Measurements from ENCODE around the gene FCHO2. TPM values are rescaled to one million over a fixed set of nuclear protein-coding genes. Genes with fewer than 3 reads are reported as not detected.

The FCHO2 gene
- total and polyA plus RNA-seq, 9 donors, result 12.1 to 34.4 (median 26.0) TPM

DNA sequence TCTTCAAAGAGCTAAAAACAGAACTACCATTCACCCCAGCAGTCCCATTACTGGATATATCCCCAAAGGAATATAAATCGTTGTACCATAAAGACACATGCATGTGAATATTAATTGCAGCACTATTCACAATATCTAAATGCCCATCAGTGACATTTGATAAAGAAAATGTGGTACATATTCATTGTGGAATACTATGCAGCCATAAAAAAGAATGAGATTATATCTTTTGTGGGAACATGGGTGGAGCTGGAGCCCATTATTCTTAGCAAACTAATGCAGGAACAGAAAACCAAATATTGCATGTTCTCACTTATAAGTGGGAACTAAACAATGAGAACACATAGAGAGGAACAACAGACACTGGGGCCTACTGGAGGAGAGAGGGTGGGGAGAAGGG, 38.7 kb downstream of the FCHO2 start:
- DNase-seq, result no peak
- Histone ChIP-seq H3K4me3 (no peak overlapping the region), H3K4me1 (ENCODE audit: insufficient read depth) (no peaks in the 10 kb centered on the region), H3K27ac (no peak overlapping the region), H3K27me3 (no peaks in the 10 kb centered on the region), H3K36me3 (no peaks in the 10 kb centered on the region), H3K9me3 (no peaks in the 10 kb centered on the region)
- no peak for TF ChIP-seq POLR2A (IDR thresholded peaks at IDR 0.05)
- no peak for TF ChIP-seq EP300 (IDR thresholded peaks at IDR 0.05)
- TF ChIP-seq, protein P1, sequence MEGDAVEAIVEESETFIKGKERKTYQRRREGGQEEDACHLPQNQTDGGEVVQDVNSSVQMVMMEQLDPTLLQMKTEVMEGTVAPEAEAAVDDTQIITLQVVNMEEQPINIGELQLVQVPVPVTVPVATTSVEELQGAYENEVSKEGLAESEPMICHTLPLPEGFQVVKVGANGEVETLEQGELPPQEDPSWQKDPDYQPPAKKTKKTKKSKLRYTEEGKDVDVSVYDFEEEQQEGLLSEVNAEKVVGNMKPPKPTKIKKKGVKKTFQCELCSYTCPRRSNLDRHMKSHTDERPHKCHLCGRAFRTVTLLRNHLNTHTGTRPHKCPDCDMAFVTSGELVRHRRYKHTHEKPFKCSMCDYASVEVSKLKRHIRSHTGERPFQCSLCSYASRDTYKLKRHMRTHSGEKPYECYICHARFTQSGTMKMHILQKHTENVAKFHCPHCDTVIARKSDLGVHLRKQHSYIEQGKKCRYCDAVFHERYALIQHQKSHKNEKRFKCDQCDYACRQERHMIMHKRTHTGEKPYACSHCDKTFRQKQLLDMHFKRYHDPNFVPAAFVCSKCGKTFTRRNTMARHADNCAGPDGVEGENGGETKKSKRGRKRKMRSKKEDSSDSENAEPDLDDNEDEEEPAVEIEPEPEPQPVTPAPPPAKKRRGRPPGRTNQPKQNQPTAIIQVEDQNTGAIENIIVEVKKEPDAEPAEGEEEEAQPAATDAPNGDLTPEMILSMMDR (IDR thresholded peaks at IDR 0.05), result no peak
- 93 to 100% (median 96%) methylated on average over 1 of the region's 1 CpG for WGBS, 3 donors
- intact Hi-C loops (cut with DNase I), result no loop called here

DNA sequence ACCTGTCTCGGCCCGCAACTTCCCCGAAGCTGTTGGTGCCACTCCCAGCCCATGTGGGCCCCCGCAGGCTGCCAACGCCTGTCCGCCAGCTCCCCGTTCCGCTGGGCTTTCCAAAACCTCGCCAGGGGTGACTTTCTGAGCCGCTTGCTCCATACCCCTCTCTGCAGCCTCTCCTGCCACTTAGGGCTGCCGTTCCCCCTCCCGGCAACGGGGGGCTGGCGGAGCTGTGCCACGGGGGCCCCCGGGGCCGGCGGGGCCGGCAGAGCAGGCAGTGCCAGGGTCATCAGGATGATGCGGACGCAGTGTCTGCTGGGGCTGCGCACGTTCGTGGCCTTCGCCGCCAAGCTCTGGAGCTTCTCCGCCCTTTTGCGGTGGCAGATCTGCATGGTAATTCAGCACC, 40.8 kb downstream of the FCHO2 start:
- intact Hi-C loops (cut with DNase I), result no loop called here
- DNase-seq, result no peak
- no peaks in the 10 kb centered on the region for H3K36me3 ChIP-seq
- no peak overlapping the region for H3K27ac ChIP-seq
- H3K27me3 ChIP-seq, result no peaks in the 10 kb centered on the region
- no peak overlapping the region for H3K4me3 ChIP-seq
- H3K9me3 ChIP-seq, result no peaks in the 10 kb centered on the region
- WGBS, 3 donors, result 95 to 97% (median 97%) methylated on average over 28 of the region's 28 CpGs
- H3K4me1 ChIP-seq (ENCODE audit: insufficient read depth), result no peaks in the 10 kb centered on the region
- TF ChIP-seq, protein P1 (IDR thresholded peaks at IDR 0.05), result no peak
- TF ChIP-seq POLR2A (IDR thresholded peaks at IDR 0.05) (no peak), EP300 (IDR thresholded peaks at IDR 0.05) (no peak)

DNA sequence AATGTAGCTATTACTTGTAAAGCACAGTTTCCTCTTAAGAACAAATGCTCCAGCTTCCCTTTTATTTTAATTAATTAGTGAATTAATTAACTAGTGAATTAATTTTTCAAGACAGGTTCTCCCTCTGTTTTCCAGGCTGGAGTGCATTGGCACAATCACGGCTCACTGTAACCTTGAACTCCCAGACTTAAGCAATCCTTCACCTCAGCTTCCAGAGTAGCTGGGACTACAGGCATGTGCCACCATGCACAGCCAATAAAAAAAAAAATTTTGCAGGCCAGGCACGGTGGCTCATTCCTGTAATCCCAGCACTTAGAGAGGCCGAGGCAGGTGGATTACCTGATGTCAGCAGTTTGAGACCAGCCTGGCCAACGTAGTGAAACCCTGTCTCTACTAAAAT, 44.1 kb downstream of the FCHO2 start:
- intact Hi-C loops (cut with DNase I), result no loop called here
- 79 to 96% (median 81%) methylated on average over 4 of the region's 4 CpGs for WGBS, 3 donors
- Histone ChIP-seq H3K27me3 (no peaks in the 10 kb centered on the region), H3K36me3 (no peaks in the 10 kb centered on the region), H3K9me3 (no peaks in the 10 kb centered on the region), H3K27ac (no peak overlapping the region), H3K4me3 (no peak overlapping the region), H3K4me1 (ENCODE audit: insufficient read depth) (no peaks in the 10 kb centered on the region)
- TF ChIP-seq POLR2A (IDR thresholded peaks at IDR 0.05) (no peak), EP300 (IDR thresholded peaks at IDR 0.05) (no peak)
- TF ChIP-seq, protein P1 (IDR thresholded peaks at IDR 0.05), result no peak
- DNase-seq, result no peak

DNA sequence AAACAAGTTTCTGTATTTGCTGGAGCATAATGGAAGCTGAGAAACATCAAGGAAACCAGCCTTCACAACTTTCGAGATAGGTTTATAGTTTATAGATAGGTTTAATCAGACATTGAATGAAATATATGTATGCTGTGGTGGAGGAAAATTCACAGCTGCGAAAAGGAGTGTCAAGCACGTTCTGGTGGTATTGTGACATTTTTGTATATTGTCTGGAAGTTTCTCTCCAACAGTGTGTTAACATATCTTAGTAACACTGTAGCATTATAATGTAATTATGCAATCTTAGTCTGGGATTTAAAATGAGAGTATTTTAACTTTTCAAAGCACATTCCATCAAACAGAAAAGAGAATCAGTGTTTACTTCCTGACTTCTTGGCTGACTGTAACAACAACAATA, 50.0 kb downstream of the FCHO2 start:
- TF ChIP-seq, protein P1 (IDR thresholded peaks at IDR 0.05), result no peak
- TF ChIP-seq POLR2A (IDR thresholded peaks at IDR 0.05) (no peak), EP300 (IDR thresholded peaks at IDR 0.05) (no peak)
- Histone ChIP-seq H3K9me3 (no peaks in the 10 kb centered on the region), H3K27me3 (no peaks in the 10 kb centered on the region), H3K36me3 (no peaks in the 10 kb centered on the region), H3K27ac (no peak overlapping the region), H3K4me1 (ENCODE audit: insufficient read depth) (no peaks in the 10 kb centered on the region), H3K4me3 (no peak overlapping the region)
- 54 to 56% (median 56%) methylated on average over 3 of the region's 3 CpGs for WGBS, 3 donors
- no peak for DNase-seq
- intact Hi-C loops (cut with DNase I), result no loop called here

DNA sequence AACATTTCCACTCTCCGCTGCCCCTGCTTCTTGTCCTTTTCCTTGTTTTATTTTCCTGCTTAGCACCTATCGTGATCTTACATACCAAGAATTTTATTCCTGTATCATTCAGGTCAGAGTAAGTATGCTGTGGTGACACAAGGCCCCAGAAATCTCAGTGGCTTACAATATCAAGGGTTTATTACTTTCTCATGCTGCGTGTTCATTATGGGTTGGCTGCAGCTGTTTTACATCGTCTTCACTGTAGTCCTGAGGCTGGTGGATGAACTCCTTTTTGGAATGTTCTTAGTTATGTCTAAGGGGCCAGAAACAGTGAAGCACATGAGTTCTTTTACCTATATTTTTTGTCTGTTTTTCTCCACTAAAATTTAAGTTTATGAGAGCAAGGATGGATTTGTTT, 51.2 kb downstream of the FCHO2 start:
- 74 to 75% (median 75%) methylated on average over 4 of the region's 4 CpGs for WGBS, 3 donors
- TF ChIP-seq EP300 (IDR thresholded peaks at IDR 0.05), result no peak
- TF ChIP-seq POLR2A (IDR thresholded peaks at IDR 0.05), result no peak
- TF ChIP-seq, protein P1 (IDR thresholded peaks at IDR 0.05), result no peak
- Histone ChIP-seq H3K36me3 (no peaks in the 10 kb centered on the region), H3K4me3 (no peak overlapping the region), H3K27me3 (no peaks in the 10 kb centered on the region), H3K27ac (no peak overlapping the region), H3K9me3 (no peaks in the 10 kb centered on the region), H3K4me1 (ENCODE audit: insufficient read depth) (no peaks in the 10 kb centered on the region)
- no peak for DNase-seq
- intact Hi-C loops (cut with DNase I), result no loop called here
